HG02642 (cell line): Measurements from ENCODE around the gene SLC30A9.

Experiments used
- ATAC-seq: cut with Tn5 transposase; IDR thresholded peaks from one replicate; pipeline ENCODE4 v1.9.1; 2021; ENCODE audit warnings: mild to moderate bottlenecking; ENCODE audit not compliant: unreplicated experiment, poor library complexity

SLC30A9 gene

GRCh38 chr4:41990365-41991111 lies at the start of gene SLC30A9:
SLC30A9 (plus strand) TSS chr4:41990530; CDS start chr4:41990652, 122 bp downstream.
- peak; percentile 99 for ATAC-seq

GRCh38 chr4:41940834-41941233 lies 49.5 kb upstream of the SLC30A9 start:
- no peak for ATAC-seq

GRCh38 chr4:41943506-41943905 lies 46.8 kb upstream of the SLC30A9 start:
- ATAC-seq, result no peak

- no peak for ATAC-seq
These were observed 46.2 kb upstream of the SLC30A9 start for GRCh38 chr4:41944089-41944488.

GRCh38 chr4:41949531-41949930 lies 40.8 kb upstream of the SLC30A9 start:
- no peak for ATAC-seq

- ATAC-seq, result no peak
These were observed 32.7 kb upstream of the SLC30A9 start for GRCh38 chr4:41957634-41958033.

GRCh38 chr4:41963105-41963504 lies 27.2 kb upstream of the SLC30A9 start:
- no peak for ATAC-seq

- ATAC-seq, result no peak
These were observed 25.9 kb upstream of the SLC30A9 start for GRCh38 chr4:41964401-41964800.

GRCh38 chr4:41967392-41967791 lies 22.9 kb upstream of the SLC30A9 start:
- ATAC-seq, result no peak

- ATAC-seq, result no peak
These were observed 20.7 kb upstream of the SLC30A9 start for GRCh38 chr4:41969671-41970070.

- ATAC-seq, result no peak
These were observed 15.0 kb upstream of the SLC30A9 start for GRCh38 chr4:41975341-41975740.

- ATAC-seq, result no peak
These were observed 13.4 kb upstream of the SLC30A9 start for GRCh38 chr4:41976775-41977516.

- ATAC-seq, result no peak
These were observed 12.6 kb upstream of the SLC30A9 start for GRCh38 chr4:41977709-41978108.

GRCh38 chr4:41981456-41981855 lies 8.9 kb upstream of the SLC30A9 start, which contains the start of gene DCAF4L1:
DCAF4L1 (plus strand) TSS chr4:41981756; CDS start chr4:41981793, 37 bp downstream.
- ATAC-seq, result no peak

GRCh38 chr4:41982716-41983115 lies 7.6 kb upstream of the SLC30A9 start:
- ATAC-seq, result no peak

- no peak for ATAC-seq
These were observed 5.2 kb upstream of the SLC30A9 start for GRCh38 chr4:41985151-41985550.

GRCh38 chr4:41989994-41990364 lies 351 bp upstream of the SLC30A9 start:
- ATAC-seq, result peak; percentile 26

- no peak for ATAC-seq
These were observed 1.8 kb downstream of the SLC30A9 start for GRCh38 chr4:41991916-41992767.

- ATAC-seq, result no peak
These were observed 2.9 kb downstream of the SLC30A9 start for GRCh38 chr4:41992967-41993857.
